Peyer's patch (tissue), 4 donors: Measurements from ENCODE around the gene ANKS1A.

Experiments used
- CTCF ChIP-seq, 6 experiments: fragments of 450-650 bp in 4 of 6; fragments of 200-600 bp in 2 of 6; sonication (generic) in 1 of 6; IDR thresholded peaks; one replicate each; pipeline ENCODE4 v1.5.1; 2017 to 2019; ENCODE audit warnings: antibody characterized with exemption in 6 of 6, mild to moderate bottlenecking in 3 of 6, moderate library complexity in 1 of 6
- POLR2A ChIP-seq, 2 donors: fragments of 450-650 bp; IDR thresholded peaks; one replicate each; pipeline ENCODE4 v1.5.1; 2017; ENCODE audit warnings: antibody characterized with exemption in 2 of 2, mild to moderate bottlenecking in 2 of 2, moderate library complexity in 2 of 2

GRCh38 chr6:34992376-34992775 is 103.3 kb downstream of the ANKS1A start:
- TF ChIP-seq CTCF (IDR thresholded peaks at IDR 0.05) (no peak), POLR2A (IDR thresholded peaks at IDR 0.05) (no peak)
